ENCODE data around the gene RBKS.
A peak's percentile ranks its signal among the peaks of the same experiment; 100 is the strongest.
"Not testable (repeated sequence)": the region's sequence is repeated elsewhere in the genome, so short reads cannot be mapped to it uniquely, and the experiment has no call there.

RBKS gene

GRCh38 chr2:27762951-27763906 is 127.0 kb downstream of the RBKS start:
- no peak for DNase-seq (ENCODE audit: low read depth)

DNA sequence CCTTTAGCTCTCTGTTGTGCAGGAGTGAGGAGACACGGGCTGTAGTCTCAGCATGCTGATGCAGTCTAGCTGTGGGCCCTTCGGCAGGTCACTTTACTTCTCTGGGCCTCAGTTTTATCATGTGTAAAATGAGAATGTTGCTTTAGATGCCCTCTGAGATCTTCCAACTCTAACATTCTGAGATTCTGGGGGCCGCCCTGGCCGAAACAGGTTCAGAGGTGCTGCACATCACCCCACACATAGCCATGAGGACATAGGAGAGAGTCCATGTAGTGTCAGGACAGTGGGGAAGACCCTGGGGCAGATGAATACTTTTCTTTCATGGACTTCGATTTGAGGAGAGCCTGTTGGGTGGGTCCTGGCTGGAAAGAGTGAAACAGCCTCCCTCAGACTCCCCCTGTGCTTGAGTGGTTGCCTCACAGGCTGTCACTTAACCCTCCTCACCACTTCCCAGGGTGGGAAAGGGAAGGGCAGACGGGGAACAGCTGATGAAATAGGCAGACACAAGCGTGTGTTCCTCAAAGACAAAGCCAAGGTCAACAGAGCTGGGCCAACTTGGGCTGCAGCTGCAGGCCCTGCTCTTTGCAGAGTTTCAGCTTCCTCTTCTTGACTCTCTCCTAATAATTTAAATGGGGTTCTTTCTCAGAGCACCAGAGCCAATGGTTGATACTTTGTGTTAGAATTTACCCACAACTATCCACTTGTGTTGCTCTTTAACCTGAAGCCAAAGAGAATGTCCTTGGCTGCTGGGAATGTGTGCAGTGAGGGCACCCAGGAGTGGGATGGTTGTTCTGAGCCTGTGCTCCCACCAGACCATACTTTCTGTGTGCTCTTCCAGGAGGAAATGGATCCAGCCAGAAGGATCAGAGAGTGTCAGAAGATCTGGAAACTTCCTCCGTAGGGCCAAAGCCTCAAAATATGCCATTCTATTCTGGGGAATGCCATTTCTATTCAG is 133.4 kb downstream of the RBKS start:
- DNase-seq (ENCODE audit: low read depth): no peak

- no peak for DNase-seq (ENCODE audit: low read depth)
Observed at GRCh38 chr2:27756091-27756490, 134.1 kb downstream of the RBKS start.

- DNase-seq (ENCODE audit: low read depth): no peak
Observed at GRCh38 chr2:27754831-27755230, 135.4 kb downstream of the RBKS start.

GRCh38 chr2:27754138-27754588 is 136.0 kb downstream of the RBKS start:
- DNase-seq (ENCODE audit: low read depth): peak; percentile 60

DNA sequence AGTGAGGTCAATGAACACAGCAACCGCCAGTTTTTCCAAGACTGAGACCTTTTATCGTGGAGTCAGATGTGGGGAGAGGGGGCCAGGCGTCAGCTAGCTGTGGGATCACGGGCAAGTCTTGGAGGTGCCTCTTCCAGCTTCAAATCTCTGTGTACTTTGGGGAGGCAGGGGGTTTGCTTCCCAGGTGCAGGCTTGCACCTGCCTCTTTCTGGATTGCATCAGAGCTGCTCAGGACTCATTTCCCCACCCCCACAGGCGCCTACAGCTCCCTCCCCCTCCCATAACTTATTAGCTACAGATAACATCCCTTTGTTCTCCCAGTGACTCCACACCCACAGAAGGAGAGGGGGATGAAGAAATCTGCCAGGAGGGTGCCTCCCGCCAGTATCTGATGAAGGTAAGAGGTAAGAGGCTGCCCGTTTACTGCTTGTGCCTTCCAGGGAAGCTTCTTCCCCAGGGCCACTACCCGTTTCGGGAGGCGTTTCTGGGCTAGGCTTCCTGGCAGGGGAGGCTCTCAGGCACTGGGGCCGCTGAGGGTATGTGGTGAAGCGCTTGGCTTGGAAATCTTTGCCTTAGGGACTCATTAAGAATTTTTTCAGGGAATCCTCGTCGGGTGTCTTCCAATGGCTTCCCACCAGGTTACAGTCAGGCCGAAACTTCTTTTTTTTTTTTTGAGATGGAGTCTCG is 137.5 kb downstream of the RBKS start:
- no peak for DNase-seq (ENCODE audit: low read depth)

DNA sequence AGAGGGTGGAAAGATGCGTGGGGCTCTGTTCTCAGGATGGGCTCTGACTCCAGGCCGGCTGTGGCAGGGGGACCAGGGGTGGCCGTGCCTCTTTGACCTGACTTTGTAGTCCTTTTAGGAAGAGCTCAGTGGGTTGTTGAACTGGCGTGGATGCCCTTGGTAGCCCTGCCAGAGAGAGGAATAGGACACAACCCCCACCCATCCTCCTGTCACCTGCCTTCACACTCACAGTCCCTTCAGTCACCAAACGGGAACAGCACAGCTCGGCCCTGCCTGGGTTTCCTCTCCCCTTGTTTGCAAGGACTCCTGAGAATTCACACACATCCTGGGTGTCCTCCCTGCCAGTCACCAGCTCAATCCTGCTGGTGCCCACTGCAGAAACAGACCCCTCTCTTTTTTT is 138.8 kb downstream of the RBKS start:
- no peak for DNase-seq (ENCODE audit: low read depth)

- not testable (repeated sequence) for DNase-seq (ENCODE audit: low read depth)
Observed at GRCh38 chr2:27748803-27749554, 141.2 kb downstream of the RBKS start.

- no peak for DNase-seq (ENCODE audit: low read depth)
Observed at GRCh38 chr2:27747827-27748352, 142.3 kb downstream of the RBKS start.

- no peak for DNase-seq (ENCODE audit: low read depth)
Observed at GRCh38 chr2:27746325-27746724, 143.9 kb downstream of the RBKS start.

- not testable (repeated sequence) for DNase-seq (ENCODE audit: low read depth)
Observed at GRCh38 chr2:27745494-27745893, 144.7 kb downstream of the RBKS start.

- DNase-seq (ENCODE audit: low read depth): no peak
Observed at GRCh38 chr2:27742571-27742970, 147.6 kb downstream of the RBKS start.

DNA sequence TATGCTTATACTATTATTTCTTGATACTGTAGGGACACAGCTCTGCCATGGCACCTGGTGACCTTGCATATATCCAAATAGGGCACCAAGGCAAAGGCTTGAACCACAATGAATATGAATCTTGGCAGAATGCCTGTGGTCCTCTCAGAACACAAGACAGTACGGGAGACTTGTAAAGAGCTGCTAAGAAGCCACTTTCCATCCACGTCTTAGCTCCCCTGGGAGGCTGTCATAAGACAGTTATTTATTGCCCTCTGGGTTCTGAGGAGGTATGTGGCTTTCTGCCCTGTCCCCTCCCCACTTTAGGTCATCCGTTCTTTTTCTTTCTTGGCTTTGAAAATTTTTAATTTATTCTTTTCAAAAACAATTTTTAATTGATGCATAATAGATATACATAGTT is 148.5 kb downstream of the RBKS start:
- no peak for DNase-seq (ENCODE audit: low read depth)

DNA sequence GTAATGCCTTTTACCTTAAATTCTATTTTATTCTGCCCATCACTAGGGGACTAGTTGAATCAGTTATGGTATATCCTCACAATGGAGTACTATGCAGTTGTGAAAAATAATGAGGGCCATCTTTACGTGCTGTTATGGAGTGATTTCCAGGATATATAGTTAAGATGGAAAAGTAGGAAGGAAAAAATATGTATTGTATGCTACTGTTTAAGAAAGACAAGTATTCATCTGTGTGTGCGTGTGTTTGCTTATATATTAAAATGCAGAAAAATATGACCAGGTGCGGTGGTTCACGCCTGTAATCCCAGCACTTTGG is 151.2 kb downstream of the RBKS start:
- DNase-seq (ENCODE audit: low read depth): no peak

GRCh38 chr2:27738349-27739057 is 151.7 kb downstream of the RBKS start:
- DNase-seq (ENCODE audit: low read depth): no peak

DNA sequence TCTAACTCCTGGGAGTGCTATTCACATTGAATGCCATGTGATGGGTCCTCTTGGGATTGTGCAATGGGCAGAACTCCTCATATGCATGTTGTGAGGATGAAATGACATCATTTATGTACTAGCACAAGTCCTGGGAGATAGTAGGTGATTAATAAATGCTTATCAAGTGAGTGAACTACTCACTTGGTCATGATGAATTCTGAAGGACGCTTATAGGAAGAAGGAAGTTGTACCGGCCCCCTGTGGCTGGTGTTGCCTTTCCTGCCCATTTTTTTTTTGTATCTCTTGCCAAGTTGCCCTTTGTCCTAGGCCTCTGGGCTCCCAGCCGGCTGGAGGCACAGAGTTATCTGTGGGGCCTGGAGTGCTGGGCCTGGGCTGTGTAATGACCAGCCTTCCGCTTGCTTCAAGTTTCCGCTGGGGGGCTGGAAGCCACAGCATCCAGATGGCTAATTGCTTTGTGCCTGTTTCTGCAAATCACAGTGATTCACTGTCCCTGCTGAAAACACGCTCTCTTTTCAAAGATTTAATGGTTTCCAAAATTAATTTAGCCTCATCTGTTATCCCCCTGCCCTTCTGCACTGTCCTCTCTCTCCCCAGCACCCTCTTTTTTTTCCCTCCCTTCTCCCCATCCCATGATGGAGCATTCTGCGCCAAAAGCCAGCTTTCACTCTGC is 152.4 kb downstream of the RBKS start:
- no peak for DNase-seq (ENCODE audit: low read depth)

- no peak for DNase-seq (ENCODE audit: low read depth)
Observed at GRCh38 chr2:27736890-27737204, 153.3 kb downstream of the RBKS start.

DNA sequence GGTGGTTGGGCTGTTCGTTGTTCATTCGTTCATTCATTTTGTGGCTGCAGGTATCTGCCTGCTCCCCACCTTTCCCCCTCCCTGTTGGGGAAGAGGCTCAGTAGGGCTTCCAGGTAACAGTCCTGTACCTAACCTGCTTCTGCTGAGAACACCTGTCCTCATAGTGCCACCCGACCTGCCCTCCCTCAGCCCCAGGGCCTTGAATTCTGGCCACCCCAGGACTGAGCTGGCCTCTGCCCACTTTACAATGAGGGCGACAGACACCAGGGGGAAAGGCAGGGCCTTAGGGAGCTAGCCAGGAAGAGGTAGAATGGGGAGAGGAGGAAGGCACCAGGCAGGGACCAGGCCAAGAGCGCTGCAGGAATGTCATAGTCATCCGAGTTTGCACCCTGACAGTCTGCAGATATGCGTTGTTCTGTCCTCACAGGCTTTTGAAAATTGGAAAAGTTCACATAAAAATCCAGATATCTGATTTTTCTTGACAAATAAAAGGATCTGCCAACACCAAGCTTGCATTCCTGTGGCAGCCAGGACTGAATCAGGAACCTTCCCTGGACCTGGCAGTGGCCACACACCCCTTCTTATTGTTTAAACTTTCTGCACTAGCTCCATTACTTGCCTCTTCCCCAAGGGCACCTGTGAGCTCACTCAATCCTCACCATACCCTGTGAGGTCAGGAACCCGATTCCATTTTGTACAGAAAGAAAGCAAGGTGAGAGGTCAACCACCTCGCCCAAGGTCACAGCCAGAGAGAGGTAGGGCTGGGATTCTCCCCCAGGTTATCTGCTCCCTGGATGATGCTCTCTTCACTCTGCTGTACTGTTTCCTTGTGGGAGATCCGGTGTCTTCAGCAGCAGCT is 153.9 kb downstream of the RBKS start:
- no peak for DNase-seq (ENCODE audit: low read depth)

DNA sequence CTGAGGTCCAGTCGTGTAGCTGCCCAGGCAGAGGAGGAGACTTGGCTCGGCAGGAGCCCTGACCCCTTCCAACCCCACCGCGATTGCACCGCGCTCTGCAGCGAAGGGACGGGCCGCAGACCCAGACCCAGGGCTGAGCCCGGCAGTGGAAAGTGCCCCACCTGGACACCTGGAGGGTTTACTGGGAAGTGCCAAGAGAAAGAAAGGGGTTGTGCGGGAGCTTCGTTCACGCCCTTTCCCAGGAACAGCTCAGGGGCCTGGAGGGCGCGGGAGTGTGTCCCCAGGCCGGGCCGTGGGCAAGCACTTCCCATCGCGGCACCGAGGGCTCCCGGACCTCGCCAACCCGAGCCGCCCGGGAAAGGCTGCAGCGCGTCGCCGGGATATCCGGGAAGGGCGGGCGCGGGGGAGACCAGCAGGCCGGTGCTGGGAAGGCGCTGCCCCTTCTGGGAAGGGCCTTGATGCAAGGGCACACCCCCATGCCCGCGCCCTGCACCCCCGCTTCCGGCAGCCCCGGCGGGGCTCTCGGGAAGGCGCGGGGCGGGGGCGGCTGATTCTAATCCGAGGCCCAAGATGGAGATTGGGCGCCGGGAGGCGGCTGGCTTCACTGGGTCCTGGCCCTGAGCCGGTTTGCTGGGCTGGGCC is 154.8 kb downstream of the RBKS start:
- DNase-seq (ENCODE audit: low read depth): peak; percentile 45

Measured in activated T-helper 9 cell treated with anti-CD3 and anti-CD28 coated beads, Interleukin-2, amount 50 U/mL, for 16 hours (primary cell).